Measurements from ENCODE around the gene TAF1C.

DNA sequence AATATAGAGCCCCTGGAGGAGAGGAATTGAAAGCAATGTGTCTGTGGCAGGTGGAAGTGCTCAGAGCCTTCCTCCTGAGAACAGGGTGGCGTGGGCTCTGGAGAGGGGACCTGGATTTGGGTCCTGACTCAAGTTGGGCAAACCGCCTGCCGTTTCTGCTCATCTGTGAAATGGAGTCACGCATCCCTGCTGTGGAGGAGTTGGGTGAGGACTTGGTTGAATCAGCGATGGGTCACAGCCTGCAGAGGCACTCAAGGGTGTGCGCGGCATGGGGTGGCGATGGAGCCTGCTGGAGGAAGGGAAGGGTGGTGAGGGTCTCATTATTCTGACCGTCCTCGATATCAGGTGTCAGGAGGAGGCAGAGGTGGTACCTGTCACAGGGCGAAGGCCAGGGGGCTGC, 7.2 kb upstream of the TAF1C start:
- TF ChIP-seq ZBTB1 (tag by site-specific recombination; IDR thresholded peaks at IDR 0.05), result no peak
- no peak for TF ChIP-seq ZBTB7A (tag by site-specific recombination; IDR thresholded peaks at IDR 0.05; ENCODE audit: low read depth)
